ENCODE data around the gene ACP7.
"Not testable (repeated sequence)": the region's sequence is repeated elsewhere in the genome, so short reads cannot be mapped to it uniquely, and the experiment has no call there.

ACP7 gene, protein sequence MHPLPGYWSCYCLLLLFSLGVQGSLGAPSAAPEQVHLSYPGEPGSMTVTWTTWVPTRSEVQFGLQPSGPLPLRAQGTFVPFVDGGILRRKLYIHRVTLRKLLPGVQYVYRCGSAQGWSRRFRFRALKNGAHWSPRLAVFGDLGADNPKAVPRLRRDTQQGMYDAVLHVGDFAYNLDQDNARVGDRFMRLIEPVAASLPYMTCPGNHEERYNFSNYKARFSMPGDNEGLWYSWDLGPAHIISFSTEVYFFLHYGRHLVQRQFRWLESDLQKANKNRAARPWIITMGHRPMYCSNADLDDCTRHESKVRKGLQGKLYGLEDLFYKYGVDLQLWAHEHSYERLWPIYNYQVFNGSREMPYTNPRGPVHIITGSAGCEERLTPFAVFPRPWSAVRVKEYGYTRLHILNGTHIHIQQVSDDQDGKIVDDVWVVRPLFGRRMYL

GRCh38 chr19:39083983-39084731 is at the start of gene ACP7:
TSS of gene ACP7 (plus strand) at chr19:39084368. CDS start at chr19:39085270, 902 bp downstream.
- DNase-seq = no peak

DNA sequence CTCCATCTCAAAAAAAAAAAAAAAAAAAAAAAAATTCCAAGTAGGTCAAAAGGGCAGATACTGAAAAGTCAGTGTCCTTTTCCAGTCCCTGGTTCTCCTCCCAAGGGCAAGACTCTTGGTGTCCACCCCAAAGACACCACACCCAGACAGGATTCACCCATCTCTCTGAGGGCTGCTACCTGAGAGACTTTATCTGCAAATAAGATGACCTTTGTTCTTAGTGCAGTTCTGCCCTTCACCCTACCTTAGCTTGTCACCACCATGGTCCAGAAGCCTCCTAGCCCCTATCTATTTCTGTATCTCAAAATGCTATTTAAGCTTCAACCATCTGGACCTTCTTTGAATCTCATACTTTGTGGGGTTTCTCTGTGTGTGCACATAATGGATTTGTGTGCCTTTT is 47.6 kb upstream of the ACP7 start:
- no peak for DNase-seq

GRCh38 chr19:39037194-39037593 is 47.0 kb upstream of the ACP7 start:
- no peak for DNase-seq

- no peak for DNase-seq
Observed at GRCh38 chr19:39038098-39038497, 46.1 kb upstream of the ACP7 start.

DNA sequence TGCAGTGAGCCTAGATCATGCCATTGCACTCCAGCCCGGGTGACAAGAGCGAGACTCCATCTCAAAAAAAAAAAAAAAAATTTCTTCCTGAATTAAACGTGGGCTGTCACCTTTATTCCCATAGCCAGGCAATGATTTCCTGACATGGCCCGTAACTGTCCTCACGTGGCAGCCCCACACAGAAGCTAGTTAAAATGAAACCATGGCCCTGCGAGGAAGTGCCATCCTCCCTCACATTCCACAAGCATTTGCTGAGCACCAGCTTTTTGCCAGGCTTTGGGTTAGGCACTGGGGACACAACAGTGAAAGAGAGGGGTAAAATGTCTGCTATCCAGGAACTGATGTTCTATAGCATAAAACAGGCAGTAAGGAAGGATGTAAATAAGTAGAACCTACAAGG is 38.7 kb upstream of the ACP7 start:
- no peak for DNase-seq

DNA sequence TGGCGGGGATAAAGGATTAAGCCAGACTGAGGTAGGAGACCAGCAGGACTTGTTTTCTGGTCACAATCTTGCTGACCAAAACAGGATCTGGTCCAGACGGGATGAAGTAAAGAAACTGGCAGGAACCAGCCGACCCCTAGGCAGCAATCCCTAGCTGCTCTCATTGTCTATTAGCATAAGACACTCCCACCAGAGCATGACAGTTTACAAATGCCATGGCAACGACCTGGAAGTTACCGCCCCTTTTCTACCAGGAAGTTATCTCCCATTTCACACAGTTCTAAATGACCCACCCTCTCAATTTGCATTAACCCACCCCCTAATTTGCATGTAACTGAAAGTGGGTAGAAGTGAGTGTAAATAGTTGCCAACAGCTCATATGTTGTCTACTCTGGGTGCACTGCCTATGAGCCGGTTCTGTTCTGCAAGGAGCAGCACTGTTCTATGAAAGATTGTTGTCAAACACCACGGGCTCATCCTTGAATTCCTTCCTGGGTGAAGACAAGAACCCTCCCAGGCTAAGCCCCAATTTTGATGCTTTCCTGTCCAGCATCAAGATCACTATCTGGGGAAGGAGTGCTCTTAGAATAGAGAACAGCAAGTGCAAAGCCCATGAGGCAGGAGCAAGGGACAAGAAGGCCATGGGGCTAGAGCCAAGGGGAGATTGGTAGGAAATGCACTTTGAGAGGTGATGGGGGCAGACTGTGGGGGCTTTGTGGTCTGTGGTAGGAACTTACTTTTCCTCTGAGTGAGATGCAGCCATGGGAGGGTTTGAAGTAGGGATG is 37.9 kb upstream of the ACP7 start:
- DNase-seq = peak; percentile 7

DNA sequence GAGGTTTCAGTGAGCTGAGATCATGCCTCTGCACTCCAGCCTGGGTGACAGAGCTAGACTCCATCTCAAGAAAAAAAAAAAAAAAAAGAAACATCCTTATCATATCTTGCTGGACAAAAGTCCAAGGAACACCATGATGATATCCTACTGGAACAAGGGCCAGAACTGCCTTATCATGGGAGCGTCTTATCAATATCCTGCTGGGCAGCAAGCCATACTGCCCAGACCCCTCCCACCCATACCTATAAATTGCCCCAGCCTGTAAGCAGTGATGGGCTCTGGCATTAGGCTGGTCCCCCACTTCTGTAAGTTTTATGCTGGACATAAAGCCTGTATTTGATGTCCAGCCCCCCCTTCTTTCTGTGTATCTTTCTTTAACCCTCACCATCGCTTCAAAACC is 37.1 kb upstream of the ACP7 start:
- DNase-seq = no peak

DNA sequence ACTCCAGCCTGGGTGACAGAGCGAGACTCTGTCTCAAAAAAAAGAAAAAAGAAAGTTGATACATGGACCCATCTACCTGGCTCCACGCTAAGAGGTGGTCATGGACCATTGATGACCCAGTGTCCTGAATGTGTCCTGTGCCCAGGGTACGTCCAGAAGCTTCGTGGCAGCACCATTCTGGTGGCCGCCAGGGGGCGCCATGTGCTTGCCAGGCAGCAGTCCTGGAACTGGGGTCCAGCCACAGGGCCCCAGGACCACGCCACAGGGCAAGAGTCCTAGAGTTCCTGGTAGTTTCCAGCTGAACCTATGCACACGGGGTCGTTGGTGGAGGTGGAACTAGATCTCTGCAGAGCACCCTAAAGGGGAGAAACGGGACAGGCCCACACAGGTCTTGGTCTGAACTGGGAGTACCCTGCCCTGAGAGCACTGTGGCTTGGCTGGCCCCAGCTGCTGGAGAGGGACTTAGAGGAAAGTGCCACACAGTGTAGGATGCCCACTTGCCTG is 31.9 kb upstream of the ACP7 start:
- peak; percentile 67 for DNase-seq

GRCh38 chr19:39052846-39053245 is 31.3 kb upstream of the ACP7 start:
- no peak for DNase-seq

DNA sequence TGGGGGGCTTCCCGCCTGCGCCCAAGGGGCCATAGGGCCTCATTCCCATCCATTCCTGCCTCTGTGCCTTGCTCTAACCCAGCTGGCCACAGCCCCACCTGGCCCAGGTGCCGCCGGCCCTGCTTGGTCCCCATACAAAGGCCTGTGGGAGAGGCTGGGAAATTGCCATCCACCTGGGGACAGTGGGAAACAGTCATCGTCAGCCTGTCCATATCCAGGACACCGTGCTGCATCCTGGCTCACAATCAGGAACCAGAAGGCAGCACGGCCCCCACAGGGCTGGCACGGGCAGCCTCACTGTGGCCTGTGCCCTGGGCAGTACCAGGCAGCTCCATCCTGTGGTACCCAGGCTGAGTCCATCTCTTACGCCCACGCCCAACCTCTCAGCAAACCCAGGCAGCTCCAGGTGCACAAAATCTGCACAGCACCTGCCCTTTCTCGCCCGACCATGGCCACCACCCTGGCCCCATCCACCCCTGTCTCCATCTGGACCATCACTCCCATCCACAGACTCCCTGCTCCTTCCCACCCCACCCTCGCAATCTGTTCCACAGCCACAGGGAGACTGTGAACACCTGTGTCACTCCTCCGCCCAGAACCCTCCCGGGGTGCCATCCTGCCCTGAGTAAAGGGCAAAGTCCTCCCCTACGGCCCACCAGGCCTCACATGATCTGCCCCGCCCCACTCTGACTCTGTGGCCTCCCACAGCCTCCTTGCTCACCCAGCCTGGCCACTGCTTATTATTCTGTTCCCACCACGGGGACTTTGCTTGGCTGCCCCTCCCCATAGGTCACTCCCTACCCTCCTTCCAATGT is 30.7 kb upstream of the ACP7 start:
- no peak for DNase-seq

DNA sequence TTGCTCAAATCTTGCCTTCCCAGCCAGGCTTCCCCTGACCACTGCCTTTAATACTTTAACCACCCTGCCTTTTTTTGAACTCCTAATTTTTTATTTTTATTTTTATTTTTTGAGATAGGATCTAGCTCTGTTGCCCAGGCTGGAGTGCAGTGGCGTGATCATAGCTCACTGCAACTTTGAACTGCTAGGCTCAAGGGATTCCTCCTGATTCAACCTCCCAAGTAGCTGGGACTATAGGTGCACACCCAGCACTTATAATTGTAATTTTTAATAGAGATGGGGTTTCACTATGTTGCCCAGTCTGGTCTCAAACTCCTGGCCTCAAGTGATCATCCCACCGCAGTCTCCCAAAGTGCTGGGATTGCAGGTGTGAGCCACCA is 30.1 kb upstream of the ACP7 start:
- no peak for DNase-seq

DNA sequence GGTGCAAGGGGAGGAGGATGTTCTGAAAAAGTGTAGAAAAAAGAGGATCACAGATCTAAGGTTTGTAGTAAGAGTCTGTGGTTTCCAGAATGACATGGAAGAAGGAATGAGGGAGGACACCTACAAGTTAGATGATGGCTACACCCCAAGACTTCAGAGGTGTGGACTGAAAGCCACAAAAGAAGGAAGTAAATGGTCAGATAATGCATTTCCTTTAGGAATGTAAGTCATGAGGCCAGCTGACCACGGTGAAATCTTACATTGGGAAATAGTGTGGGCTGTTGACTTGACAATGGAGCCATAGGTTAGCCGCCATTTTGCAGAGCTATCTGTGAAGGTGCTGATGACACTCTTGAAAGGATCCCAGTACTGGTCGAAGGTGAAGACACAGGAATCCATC is 26.6 kb upstream of the ACP7 start:
- DNase-seq = no peak

DNA sequence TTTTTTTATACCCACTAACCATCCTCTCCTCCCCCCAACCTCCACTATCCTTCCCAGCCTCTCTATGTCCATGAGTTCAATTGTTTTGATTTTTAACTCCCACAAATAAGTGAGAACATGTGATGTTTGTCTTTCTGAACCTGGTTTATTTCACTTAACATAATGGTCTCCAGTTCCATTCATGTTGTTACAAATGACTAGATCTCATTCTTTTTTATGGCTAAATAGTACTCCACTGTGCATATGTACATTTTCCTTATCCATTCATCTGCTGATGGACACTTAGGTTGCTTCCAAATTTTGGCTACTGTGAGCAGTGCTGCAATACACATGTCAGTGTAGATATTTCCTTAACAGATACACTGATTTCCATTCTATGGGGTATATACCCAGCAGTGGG is 24.9 kb upstream of the ACP7 start:
- no peak for DNase-seq

DNA sequence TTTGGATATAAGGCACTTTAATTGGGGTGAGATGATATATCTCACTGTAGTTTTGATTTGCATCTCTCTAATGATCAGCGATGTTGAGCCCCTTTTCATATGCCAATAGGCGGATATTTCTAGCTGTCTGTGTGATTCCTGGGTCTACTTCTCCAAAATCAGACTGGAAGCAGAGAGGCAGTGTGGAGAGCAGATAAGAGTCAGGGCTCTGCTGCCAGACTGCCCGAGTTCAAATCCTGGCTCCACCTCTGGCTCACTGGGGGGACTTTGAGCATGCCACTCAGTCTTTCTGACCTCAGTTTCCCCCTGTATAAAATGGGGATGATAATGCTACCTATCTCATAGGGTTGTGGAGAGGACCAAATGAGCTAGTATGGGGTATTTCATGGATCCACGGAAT is 24.0 kb upstream of the ACP7 start:
- DNase-seq = no peak

- DNase-seq = no peak
Observed at GRCh38 chr19:39064405-39064804, 19.8 kb upstream of the ACP7 start.

- no peak for DNase-seq
Observed at GRCh38 chr19:39065928-39066327, 18.2 kb upstream of the ACP7 start.

DNA sequence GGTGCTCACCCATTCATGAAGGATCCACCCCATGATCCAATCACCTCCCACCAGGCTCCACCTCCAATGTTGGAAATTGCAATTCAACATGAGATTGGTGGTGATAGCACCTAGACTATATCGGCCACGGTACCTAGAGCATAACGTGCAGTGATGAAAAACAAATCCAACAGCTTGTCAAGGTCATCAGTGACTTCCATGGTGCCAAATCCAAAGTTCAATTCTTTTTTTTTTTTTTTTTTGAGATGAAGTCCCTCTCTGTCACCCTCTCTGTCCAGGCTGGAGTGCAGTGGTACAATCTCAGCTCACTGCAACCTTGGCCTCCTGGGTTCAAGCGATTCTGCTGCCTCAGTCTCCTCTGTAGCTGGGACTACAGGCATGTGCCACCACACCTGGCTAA is 17.1 kb upstream of the ACP7 start:
- DNase-seq = no peak

DNA sequence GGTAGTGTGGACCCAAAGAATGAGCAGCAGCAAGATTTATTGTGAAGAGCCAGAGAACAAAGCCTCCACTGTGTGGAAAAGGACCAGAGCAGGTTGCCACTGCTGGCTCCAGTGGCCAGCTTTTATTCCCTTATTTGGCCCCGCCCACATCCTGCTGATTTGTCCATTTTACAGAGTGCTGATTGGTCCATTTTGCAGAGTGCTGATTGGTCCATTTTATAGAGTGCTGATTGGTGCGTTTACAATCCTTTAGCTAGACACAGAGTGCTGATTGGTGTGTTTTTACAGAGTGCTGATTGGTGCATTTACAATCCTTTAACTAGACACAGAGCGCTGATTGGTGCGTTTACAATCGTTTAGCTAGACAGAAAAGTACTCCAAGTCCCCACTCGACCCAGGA is 15.9 kb upstream of the ACP7 start:
- DNase-seq = not testable (repeated sequence)

DNA sequence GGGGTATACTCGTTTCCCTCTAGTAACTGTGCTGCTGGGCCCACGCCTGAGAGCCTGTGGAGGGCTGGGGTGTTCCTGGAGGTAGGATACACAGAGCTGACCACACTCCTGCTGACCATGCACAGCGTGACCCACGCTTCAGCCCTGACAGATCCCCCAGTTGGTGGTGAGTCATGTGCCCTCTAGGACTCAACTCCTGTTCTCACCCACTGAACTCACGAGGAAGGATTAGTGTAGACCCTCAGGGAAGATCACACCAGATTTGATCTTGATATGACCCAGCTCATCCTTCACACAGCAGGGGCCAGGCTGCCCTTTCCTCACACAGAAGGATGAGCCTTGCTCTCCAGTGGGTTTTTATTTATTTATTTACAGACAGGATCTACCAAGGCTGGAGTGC is 13.3 kb upstream of the ACP7 start:
- DNase-seq = no peak

DNA sequence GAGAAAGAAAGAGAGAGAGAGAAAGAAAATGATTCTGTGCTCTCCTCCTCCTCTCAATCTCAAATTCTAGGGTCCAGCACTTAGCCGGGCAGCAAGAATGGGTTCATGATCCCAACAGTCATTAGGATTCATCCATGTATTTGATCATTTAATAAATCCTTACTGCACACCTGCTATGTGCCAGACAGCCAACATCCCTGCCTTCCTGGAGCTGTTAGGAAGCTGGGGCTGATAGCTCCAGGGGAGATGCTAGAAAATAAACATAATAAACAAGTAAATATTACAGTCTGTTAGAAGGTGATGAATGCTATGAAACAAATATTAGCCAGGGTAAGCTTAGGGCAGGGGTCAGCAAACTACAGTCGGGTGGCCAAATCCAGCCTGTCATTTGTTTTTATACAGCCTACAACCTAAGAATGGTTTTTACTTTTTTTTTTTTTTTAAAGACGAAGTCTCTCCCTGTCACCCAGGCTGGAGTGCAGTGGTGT is 9.9 kb upstream of the ACP7 start:
- DNase-seq = no peak

- no peak for DNase-seq
Observed at GRCh38 chr19:39074942-39075341, 9.2 kb upstream of the ACP7 start.

DNA sequence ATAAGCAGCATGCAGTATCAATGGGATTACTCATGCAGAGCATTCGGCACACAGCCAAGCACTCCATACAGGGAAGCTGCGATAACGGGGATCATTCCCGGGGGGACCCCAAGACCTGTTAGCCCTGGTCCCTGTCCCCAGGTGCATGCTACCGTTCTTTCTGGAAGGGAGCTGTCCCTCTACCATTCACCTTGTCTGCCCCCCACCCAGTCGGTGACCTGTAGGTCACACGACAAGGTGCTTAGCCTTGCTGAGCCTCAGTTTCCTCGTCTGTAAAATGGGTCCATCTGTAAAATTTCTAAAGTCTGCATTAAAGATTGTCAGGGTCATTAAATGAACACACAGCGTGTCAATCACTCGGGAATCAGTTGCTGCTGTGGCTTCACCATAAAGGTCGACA is 6.8 kb upstream of the ACP7 start:
- no peak for DNase-seq

Data from activated CD4-positive, alpha-beta T cell treated with anti-CD3 and anti-CD28 coated beads, Interleukin-2, amount 50 U/mL, for 16 hours (primary cell).